Bronchial epithelial cell (primary cell): ENCODE data around the gene SLC38A8. TPM values are rescaled to one million over a fixed set of nuclear protein-coding genes. Genes with fewer than 3 reads are reported as not detected.

Experiments used
- DNase-seq: peaks from one replicate; pipeline ENCODE4 v3.0.0-alpha.2; 2010; ENCODE audit warnings: low read depth
- FAIRE-seq: peaks from 2 replicates; lab custom pipeline; 2011; peaks lifted over from hg19 to GRCh38; lab: Jason Lieb, UNC
- H3K27me3 ChIP-seq: 2 replicates; pipeline ENCODE4 v1.5.1; 2011; ENCODE audit warnings: low read length; ENCODE audit not compliant: control insufficient read depth, insufficient read depth
- H3K36me3 ChIP-seq: 2 replicates; pipeline ENCODE4 v1.5.1; 2011; ENCODE audit warnings: low read length; ENCODE audit not compliant: control insufficient read depth, insufficient read depth
- H3K4me3 ChIP-seq: 2 replicates; pipeline ENCODE4 v1.5.1; 2011; ENCODE audit warnings: mild to moderate bottlenecking, low read depth, low read length, control low read depth
- CTCF ChIP-seq: IDR thresholded peaks from 2 replicates; pipeline ENCODE4 v1.5.1; 2011; ENCODE audit warnings: mild to moderate bottlenecking, moderate library complexity, low read length, control low read depth, inconsistent platforms; ENCODE audit not compliant: insufficient read depth, severe bottlenecking
- total RNA-seq: library from RNA; depleted of rRNA; stranded (reverse); fragments of >200 nt; gene quantifications from 2 replicates; pipeline ENCODE4 v1.2.1, GENCODE V29; 2014

The SLC38A8 gene
- total RNA-seq, 1 donor from 2014 or later: not detected

- H3K36me3 ChIP-seq: no peaks in the 10 kb centered on the region
- no peaks in the 10 kb centered on the region for H3K27me3 ChIP-seq
- TF ChIP-seq CTCF: no peak
- FAIRE-seq: no peak
- no peak overlapping the region for H3K4me3 ChIP-seq
- no peak for DNase-seq
These were observed 26.1 kb downstream of the SLC38A8 start for GRCh38 chr16:84016477-84016876.

GRCh38 chr16:84015399-84015798, 27.2 kb downstream of the SLC38A8 start:
- TF ChIP-seq CTCF: no peak
- FAIRE-seq: no peak

GRCh38 chr16:84014570-84015327, 27.8 kb downstream of the SLC38A8 start:
- TF ChIP-seq CTCF: no peak
- Histone ChIP-seq H3K4me3 (no peak overlapping the region), H3K27me3 (no peaks in the 10 kb centered on the region), H3K36me3 (no peaks in the 10 kb centered on the region)
- DNase-seq (no peak), FAIRE-seq (no peak)

More at GRCh38 chr16:84015399-84015798, 27.2 kb downstream of the SLC38A8 start:
- Histone ChIP-seq H3K4me3 (no peak overlapping the region), H3K36me3 (no peaks in the 10 kb centered on the region), H3K27me3 (no peaks in the 10 kb centered on the region)
- DNase-seq: no peak

- FAIRE-seq (peak; percentile 99), DNase-seq (peak; percentile 92)
- H3K4me3 ChIP-seq: no peak overlapping the region
- no peaks in the 10 kb centered on the region for H3K27me3 ChIP-seq
- H3K36me3 ChIP-seq: no peaks in the 10 kb centered on the region
- TF ChIP-seq CTCF: no peak
These were observed 28.6 kb downstream of the SLC38A8 start for GRCh38 chr16:84013787-84014569.

GRCh38 chr16:84009282-84009681, 33.3 kb downstream of the SLC38A8 start:
- FAIRE-seq (no peak), DNase-seq (no peak)
- no peaks in the 10 kb centered on the region for H3K36me3 ChIP-seq
- H3K4me3 ChIP-seq: no peak overlapping the region
- no peak for TF ChIP-seq CTCF
- H3K27me3 ChIP-seq: peaks cover 6% of the 10 kb centered on the region
